Measurements from ENCODE around the gene CDK5R1.

Gene CDK5R1

GRCh38 chr17:32452281-32452680, 34.5 kb upstream of the CDK5R1 start:
- H3K27ac ChIP-seq (ENCODE audit: low read depth, low read length), result no peak overlapping the region
- H3K4me1 ChIP-seq (ENCODE audit: control insufficient read depth, insufficient read depth, low read length), result no peaks in the 10 kb centered on the region
- H3K36me3 ChIP-seq (ENCODE audit: control insufficient read depth, insufficient read depth, low read length), result peaks cover 23% of the 10 kb centered on the region
- H3K4me3 ChIP-seq (ENCODE audit: low read length), result no peak overlapping the region
- no peaks in the 10 kb centered on the region for H3K27me3 ChIP-seq (ENCODE audit: control insufficient read depth, insufficient read depth, low read length)
- H3K9ac ChIP-seq (ENCODE audit: low read length), result no peak overlapping the region

DNA sequence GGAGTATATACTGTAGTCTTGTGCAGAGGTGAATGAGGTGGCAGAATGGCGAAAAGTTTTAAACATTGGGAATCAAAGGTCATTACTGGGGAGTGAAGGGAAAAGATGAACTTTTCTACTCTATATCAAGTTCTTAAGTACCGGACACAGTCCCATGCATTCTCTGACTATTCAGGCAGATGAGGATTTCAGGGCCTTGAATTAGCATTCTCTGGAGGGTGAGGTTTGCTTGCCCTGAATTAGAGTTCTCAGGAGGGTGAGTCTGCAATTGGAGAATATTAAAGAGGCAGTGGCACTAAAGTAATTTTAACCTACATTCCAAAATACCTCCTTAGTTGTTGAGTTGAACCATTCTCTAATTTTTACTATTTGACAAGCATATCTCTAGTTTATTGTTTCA, 33.4 kb upstream of the CDK5R1 start:
- H3K27me3 ChIP-seq (ENCODE audit: control insufficient read depth, insufficient read depth, low read length), result no peaks in the 10 kb centered on the region
- no peak overlapping the region for H3K27ac ChIP-seq (ENCODE audit: low read depth, low read length)
- peaks cover 24% of the 10 kb centered on the region for H3K36me3 ChIP-seq (ENCODE audit: control insufficient read depth, insufficient read depth, low read length)
- no peaks in the 10 kb centered on the region for H3K4me1 ChIP-seq (ENCODE audit: control insufficient read depth, insufficient read depth, low read length)
- no peak overlapping the region for H3K9ac ChIP-seq (ENCODE audit: low read length)
- H3K4me3 ChIP-seq (ENCODE audit: low read length), result no peak overlapping the region

DNA sequence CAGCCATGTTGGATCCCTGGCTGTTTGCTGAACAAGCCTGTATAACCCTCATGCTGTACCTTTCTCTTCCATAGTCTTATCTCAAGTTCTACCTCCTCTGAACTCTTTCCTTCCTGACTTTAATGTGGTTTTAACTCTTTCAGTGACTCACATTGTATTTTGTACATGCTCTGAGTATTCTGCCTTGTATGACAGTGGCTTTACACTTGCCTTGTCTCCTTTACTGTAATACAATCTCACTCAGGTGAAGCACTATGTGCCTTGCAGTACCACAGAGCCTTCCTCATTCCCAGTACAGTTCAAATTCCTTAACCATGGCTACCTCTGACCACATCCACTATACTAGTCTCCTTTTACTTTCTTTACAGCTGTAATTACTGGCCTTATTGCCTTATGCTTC, 28.4 kb upstream of the CDK5R1 start:
- H3K4me3 ChIP-seq (ENCODE audit: low read length), result no peak overlapping the region
- peaks cover 19% of the 10 kb centered on the region for H3K36me3 ChIP-seq (ENCODE audit: control insufficient read depth, insufficient read depth, low read length)
- no peak overlapping the region for H3K27ac ChIP-seq (ENCODE audit: low read depth, low read length)
- H3K27me3 ChIP-seq (ENCODE audit: control insufficient read depth, insufficient read depth, low read length), result no peaks in the 10 kb centered on the region
- H3K9ac ChIP-seq (ENCODE audit: low read length), result no peak overlapping the region
- no peaks in the 10 kb centered on the region for H3K4me1 ChIP-seq (ENCODE audit: control insufficient read depth, insufficient read depth, low read length)

GRCh38 chr17:32460054-32460453, 26.7 kb upstream of the CDK5R1 start:
- H3K4me3 ChIP-seq (ENCODE audit: low read length), result no peak overlapping the region
- H3K36me3 ChIP-seq (ENCODE audit: control insufficient read depth, insufficient read depth, low read length), result peaks cover 22% of the 10 kb centered on the region
- H3K27me3 ChIP-seq (ENCODE audit: control insufficient read depth, insufficient read depth, low read length), result no peaks in the 10 kb centered on the region
- no peaks in the 10 kb centered on the region for H3K4me1 ChIP-seq (ENCODE audit: control insufficient read depth, insufficient read depth, low read length)
- H3K27ac ChIP-seq (ENCODE audit: low read depth, low read length), result no peak overlapping the region
- no peak overlapping the region for H3K9ac ChIP-seq (ENCODE audit: low read length)

- Histone ChIP-seq H3K27ac (ENCODE audit: low read depth, low read length) (no peak overlapping the region), H3K36me3 (ENCODE audit: control insufficient read depth, insufficient read depth, low read length) (peaks cover 19% of the 10 kb centered on the region), H3K4me1 (ENCODE audit: control insufficient read depth, insufficient read depth, low read length) (no peaks in the 10 kb centered on the region), H3K4me3 (ENCODE audit: low read length) (no peak overlapping the region), H3K27me3 (ENCODE audit: control insufficient read depth, insufficient read depth, low read length) (no peaks in the 10 kb centered on the region), H3K9ac (ENCODE audit: low read length) (no peak overlapping the region)
Measured at GRCh38 chr17:32461498-32461852, 25.3 kb upstream of the CDK5R1 start.

GRCh38 chr17:32461853-32462617, 24.8 kb upstream of the CDK5R1 start:
- no peak overlapping the region for H3K4me3 ChIP-seq (ENCODE audit: low read length)
- H3K4me1 ChIP-seq (ENCODE audit: control insufficient read depth, insufficient read depth, low read length), result no peaks in the 10 kb centered on the region
- no peaks in the 10 kb centered on the region for H3K27me3 ChIP-seq (ENCODE audit: control insufficient read depth, insufficient read depth, low read length)
- no peak overlapping the region for H3K9ac ChIP-seq (ENCODE audit: low read length)
- H3K36me3 ChIP-seq (ENCODE audit: control insufficient read depth, insufficient read depth, low read length), result peaks cover 16% of the 10 kb centered on the region
- no peak overlapping the region for H3K27ac ChIP-seq (ENCODE audit: low read depth, low read length)

GRCh38 chr17:32463304-32463703, 23.5 kb upstream of the CDK5R1 start:
- Histone ChIP-seq H3K4me1 (ENCODE audit: control insufficient read depth, insufficient read depth, low read length) (no peaks in the 10 kb centered on the region), H3K27ac (ENCODE audit: low read depth, low read length) (no peak overlapping the region), H3K27me3 (ENCODE audit: control insufficient read depth, insufficient read depth, low read length) (no peaks in the 10 kb centered on the region), H3K9ac (ENCODE audit: low read length) (no peak overlapping the region), H3K4me3 (ENCODE audit: low read length) (no peak overlapping the region), H3K36me3 (ENCODE audit: control insufficient read depth, insufficient read depth, low read length) (peaks cover 19% of the 10 kb centered on the region)

- Histone ChIP-seq H3K27ac (ENCODE audit: low read depth, low read length) (no peak overlapping the region), H3K36me3 (ENCODE audit: control insufficient read depth, insufficient read depth, low read length) (peaks cover 19% of the 10 kb centered on the region), H3K27me3 (ENCODE audit: control insufficient read depth, insufficient read depth, low read length) (no peaks in the 10 kb centered on the region), H3K4me3 (ENCODE audit: low read length) (no peak overlapping the region), H3K4me1 (ENCODE audit: control insufficient read depth, insufficient read depth, low read length) (no peaks in the 10 kb centered on the region), H3K9ac (ENCODE audit: low read length) (no peak overlapping the region)
Measured at GRCh38 chr17:32464374-32464773, 22.4 kb upstream of the CDK5R1 start.

- H3K9ac ChIP-seq (ENCODE audit: low read length), result no peak overlapping the region
- H3K4me1 ChIP-seq (ENCODE audit: control insufficient read depth, insufficient read depth, low read length), result no peaks in the 10 kb centered on the region
- H3K27ac ChIP-seq (ENCODE audit: low read depth, low read length), result no peak overlapping the region
- H3K27me3 ChIP-seq (ENCODE audit: control insufficient read depth, insufficient read depth, low read length), result no peaks in the 10 kb centered on the region
- H3K36me3 ChIP-seq (ENCODE audit: control insufficient read depth, insufficient read depth, low read length), result peaks cover 17% of the 10 kb centered on the region
- H3K4me3 ChIP-seq (ENCODE audit: low read length), result no peak overlapping the region
Measured at GRCh38 chr17:32467949-32468348, 18.8 kb upstream of the CDK5R1 start.

- Histone ChIP-seq H3K4me1 (ENCODE audit: control insufficient read depth, insufficient read depth, low read length) (no peaks in the 10 kb centered on the region), H3K9ac (ENCODE audit: low read length) (no peak overlapping the region), H3K27me3 (ENCODE audit: control insufficient read depth, insufficient read depth, low read length) (no peaks in the 10 kb centered on the region), H3K36me3 (ENCODE audit: control insufficient read depth, insufficient read depth, low read length) (peaks cover 26% of the 10 kb centered on the region), H3K4me3 (ENCODE audit: low read length) (no peak overlapping the region), H3K27ac (ENCODE audit: low read depth, low read length) (no peak overlapping the region)
Measured at GRCh38 chr17:32470405-32471167, 16.2 kb upstream of the CDK5R1 start.

- Histone ChIP-seq H3K27ac (ENCODE audit: low read depth, low read length) (no peak overlapping the region), H3K36me3 (ENCODE audit: control insufficient read depth, insufficient read depth, low read length) (peaks cover 32% of the 10 kb centered on the region), H3K9ac (ENCODE audit: low read length) (no peak overlapping the region), H3K4me3 (ENCODE audit: low read length) (no peak overlapping the region), H3K4me1 (ENCODE audit: control insufficient read depth, insufficient read depth, low read length) (no peaks in the 10 kb centered on the region), H3K27me3 (ENCODE audit: control insufficient read depth, insufficient read depth, low read length) (no peaks in the 10 kb centered on the region)
Measured at GRCh38 chr17:32471652-32472051, 15.1 kb upstream of the CDK5R1 start.

DNA sequence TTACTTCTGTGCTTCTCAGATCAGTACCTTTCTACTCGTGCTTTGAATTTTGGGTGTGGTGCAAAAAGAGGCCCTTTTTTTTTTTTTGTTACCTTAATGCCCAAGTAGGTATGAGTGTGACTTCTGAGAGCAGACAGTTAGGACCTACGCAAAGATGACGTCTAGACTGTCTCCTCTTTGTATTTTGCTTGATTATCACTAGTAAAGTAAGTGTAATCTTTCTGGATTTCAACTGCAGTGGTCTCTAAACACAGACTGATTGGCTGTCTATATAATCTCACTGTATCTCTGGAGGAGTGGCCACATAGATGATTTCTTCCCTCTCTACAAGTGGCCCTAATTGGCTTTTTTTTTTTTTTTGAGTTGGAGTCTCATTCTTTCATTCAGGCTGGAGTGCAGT, 11.5 kb upstream of the CDK5R1 start:
- Histone ChIP-seq H3K4me1 (ENCODE audit: control insufficient read depth, insufficient read depth, low read length) (no peaks in the 10 kb centered on the region), H3K4me3 (ENCODE audit: low read length) (no peak overlapping the region), H3K9ac (ENCODE audit: low read length) (no peak overlapping the region), H3K27ac (ENCODE audit: low read depth, low read length) (no peak overlapping the region), H3K36me3 (ENCODE audit: control insufficient read depth, insufficient read depth, low read length) (peaks cover 52% of the 10 kb centered on the region), H3K27me3 (ENCODE audit: control insufficient read depth, insufficient read depth, low read length) (no peaks in the 10 kb centered on the region)

DNA sequence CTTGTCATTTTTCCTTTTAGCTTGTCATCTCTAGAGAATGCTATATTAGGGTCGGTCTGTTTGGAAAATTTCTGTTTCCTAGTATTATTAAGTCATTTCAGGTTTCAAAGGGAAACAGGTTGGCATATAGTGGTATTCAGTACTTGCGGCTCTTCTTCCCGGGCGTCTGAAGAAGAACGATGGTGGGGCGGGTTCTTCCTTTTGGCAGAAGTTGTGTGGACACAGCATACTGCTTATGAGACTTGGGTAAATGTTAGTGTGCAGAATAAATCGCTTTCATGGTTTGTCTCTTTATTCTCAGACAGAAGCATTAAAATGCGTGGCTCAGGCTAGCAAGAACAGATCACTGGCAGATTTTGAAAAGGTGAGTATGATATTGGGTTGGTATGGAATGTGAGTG, 9.6 kb upstream of the CDK5R1 start:
- Histone ChIP-seq H3K9ac (ENCODE audit: low read length) (no peak overlapping the region), H3K4me1 (ENCODE audit: control insufficient read depth, insufficient read depth, low read length) (no peaks in the 10 kb centered on the region), H3K4me3 (ENCODE audit: low read length) (no peak overlapping the region), H3K27me3 (ENCODE audit: control insufficient read depth, insufficient read depth, low read length) (no peaks in the 10 kb centered on the region), H3K27ac (ENCODE audit: low read depth, low read length) (no peak overlapping the region), H3K36me3 (ENCODE audit: control insufficient read depth, insufficient read depth, low read length) (peaks cover 55% of the 10 kb centered on the region)
